NCI-H1436 treated with DMSO at 0.1 percent for 48 hours (cell line): ENCODE measurements around the gene GPR139.

Experiments used
- DNase-seq: peaks from one replicate; lab custom pipeline; 2025; lab: John Stamatoyannopoulos, UW

Gene GPR139

GRCh38 chr16:20073203-20074098 is at the start of gene GPR139:
Gene GPR139 (minus strand): TSS chr16:20073890. CDS start chr16:20073616, 274 bp downstream.
- DNase-seq: no peak

- no peak for DNase-seq
Observed at GRCh38 chr16:20122011-20122410, 48.3 kb upstream of the GPR139 start.

GRCh38 chr16:20114356-20114755 is 40.7 kb upstream of the GPR139 start:
- DNase-seq: no peak

GRCh38 chr16:20111143-20111542 is 37.5 kb upstream of the GPR139 start:
- no peak for DNase-seq

GRCh38 chr16:20107083-20107482 is 33.4 kb upstream of the GPR139 start:
- DNase-seq: no peak

GRCh38 chr16:20104563-20105183 is 31.0 kb upstream of the GPR139 start:
- DNase-seq: no peak

GRCh38 chr16:20102521-20102920 is 28.8 kb upstream of the GPR139 start:
- DNase-seq: no peak

- DNase-seq: no peak
Observed at GRCh38 chr16:20102021-20102420, 28.3 kb upstream of the GPR139 start.

GRCh38 chr16:20099375-20099774 is 25.7 kb upstream of the GPR139 start:
- DNase-seq: no peak

GRCh38 chr16:20094157-20094556 is 20.5 kb upstream of the GPR139 start:
- DNase-seq: no peak

GRCh38 chr16:20089246-20089965 is 15.7 kb upstream of the GPR139 start:
- DNase-seq: no peak

- DNase-seq: no peak
Observed at GRCh38 chr16:20084624-20085226, 11.0 kb upstream of the GPR139 start.

- no peak for DNase-seq
Observed at GRCh38 chr16:20079106-20079505, 5.4 kb upstream of the GPR139 start.

GRCh38 chr16:20075243-20075642 is 1.6 kb upstream of the GPR139 start:
- DNase-seq: no peak

GRCh38 chr16:20074099-20074991 is 655 bp upstream of the GPR139 start:
- DNase-seq: no peak

GRCh38 chr16:20072874-20073202 is 852 bp downstream of the GPR139 start:
- DNase-seq: no peak

GRCh38 chr16:20072146-20072873 is 1.4 kb downstream of the GPR139 start:
- no peak for DNase-seq

- no peak for DNase-seq
Observed at GRCh38 chr16:20064931-20065330, 8.8 kb downstream of the GPR139 start.

GRCh38 chr16:20064520-20064919 is 9.2 kb downstream of the GPR139 start:
- DNase-seq: no peak

GRCh38 chr16:20061132-20061531 is 12.6 kb downstream of the GPR139 start:
- no peak for DNase-seq

GRCh38 chr16:20056436-20056835 is 17.3 kb downstream of the GPR139 start:
- no peak for DNase-seq
